ENCODE measurements around the gene IL4R. TPM values are rescaled to one million over a fixed set of nuclear protein-coding genes. Genes with fewer than 3 reads are reported as not detected.
A peak's percentile ranks its signal among the peaks of the same experiment; 100 is the strongest.

The IL4R gene
- total RNA-seq, 4 donors from 2014 or later = 84.9 to 97.9 (median 89.8) TPM

DNA sequence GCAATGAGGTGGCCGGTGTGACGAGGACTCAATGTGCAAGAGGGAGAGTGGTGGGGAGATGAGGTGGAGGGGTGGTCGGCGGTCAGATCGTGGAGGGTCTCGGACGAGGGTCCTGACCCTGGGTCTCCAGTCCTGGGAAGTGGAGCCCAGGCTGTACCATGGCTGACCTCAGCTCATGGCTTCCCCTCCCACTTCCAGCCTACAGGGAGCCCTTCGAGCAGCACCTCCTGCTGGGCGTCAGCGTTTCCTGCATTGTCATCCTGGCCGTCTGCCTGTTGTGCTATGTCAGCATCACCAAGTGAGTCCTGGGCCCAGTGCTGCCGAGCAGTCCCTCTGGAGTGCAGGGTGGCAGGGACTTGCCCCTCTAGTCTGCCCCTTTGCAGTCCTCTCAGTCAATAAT lies 41.8 kb downstream of the IL4R start:
- Histone ChIP-seq H3K36me3 (peaks cover 26 to 100% (median 76%) of the 10 kb centered on the region in 3 donors), H3K4me3 (no peak overlapping the region), H3K9me3 (no peaks in the 10 kb centered on the region), H3K4me1 (peaks cover 0 to 9% (median 0%) of the 10 kb centered on the region in 3 donors), H3K27ac (peak overlapping the region in 1 of 4 donors; percentile 5), H3K27me3 (no peaks in the 10 kb centered on the region)
- no peak for DNase-seq
- intact Hi-C loops (cut with DNase I) = no loop called here
- TF ChIP-seq CTCF (IDR thresholded peaks at IDR 0.05) = peak in 5 of 6 experiments; percentile 5 to 55 (median 26)
- no peak for TF ChIP-seq POLR2A (IDR thresholded peaks at IDR 0.05)
- 76 to 79% methylated on average over 9 to 10 of the region's 12 CpGs for WGBS, 2 donors

DNA sequence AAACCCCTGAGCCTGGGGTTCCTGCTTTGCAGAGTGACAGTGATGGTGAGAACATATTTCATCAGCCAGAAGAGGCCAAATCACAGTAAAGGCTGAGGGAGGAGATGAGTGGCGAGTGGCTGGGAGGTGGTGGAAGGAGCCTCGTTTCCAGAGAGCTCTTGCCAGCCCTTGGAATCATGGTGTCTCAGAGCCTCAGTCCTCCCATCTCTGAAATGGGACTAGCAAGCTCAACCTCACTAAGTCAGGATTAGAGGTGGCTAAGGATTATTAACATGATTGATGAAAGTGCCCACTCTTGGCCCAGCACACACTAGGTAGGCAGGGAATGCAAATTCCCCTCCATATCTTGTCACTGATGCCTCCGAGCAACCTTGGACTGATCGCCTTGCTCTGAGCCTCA lies 43.0 kb downstream of the IL4R start:
- intact Hi-C loops (cut with DNase I) = no loop called here
- peaks cover 24 to 100% (median 73%) of the 10 kb centered on the region in 3 donors for H3K36me3 ChIP-seq
- no peaks in the 10 kb centered on the region for H3K9me3 ChIP-seq
- TF ChIP-seq POLR2A (IDR thresholded peaks at IDR 0.05) = no peak
- no peak for TF ChIP-seq CTCF (IDR thresholded peaks at IDR 0.05)
- no peak overlapping the region for H3K4me3 ChIP-seq
- peaks cover 0 to 15% (median 0%) of the 10 kb centered on the region in 3 donors for H3K4me1 ChIP-seq
- 79 to 84% methylated on average over 4 of the region's 4 CpGs for whole genome bisulfite sequencing, 2 donors
- H3K27me3 ChIP-seq = no peaks in the 10 kb centered on the region
- no peak for DNase-seq
- H3K27ac ChIP-seq = no peak overlapping the region

- TF ChIP-seq POLR2A (IDR thresholded peaks at IDR 0.05) (no peak), CTCF (IDR thresholded peaks at IDR 0.05) (no peak)
- Histone ChIP-seq H3K4me1 (peaks cover 7 to 37% (median 19%) of the 10 kb centered on the region in 3 donors), H3K4me3 (no peak overlapping the region), H3K36me3 (peaks cover 21 to 100% (median 73%) of the 10 kb centered on the region in 3 donors), H3K27me3 (no peaks in the 10 kb centered on the region), H3K27ac (peak overlapping the region in 1 of 4 donors; percentile 18), H3K9me3 (no peaks in the 10 kb centered on the region)
- 94% methylated on average over 2 of the region's 4 CpGs; no CpG with 5 or more reads in 1 of the 2 donors for WGBS, 2 donors
- intact Hi-C loops (cut with DNase I) = no loop called here
- no peak for DNase-seq
Observed at GRCh38 chr16:27359051-27359450, 45.3 kb downstream of the IL4R start.

GRCh38 chr16:27359615-27360014 lies 45.8 kb downstream of the IL4R start:
- intact Hi-C loops (cut with DNase I) = no loop called here
- peak overlapping the region in 2 of 4 donors; percentile 34 to 51 for H3K27ac ChIP-seq
- WGBS, 2 donors = 80 to 95% methylated on average over 4 to 6 of the region's 6 CpGs
- H3K36me3 ChIP-seq = peaks cover 21 to 97% (median 67%) of the 10 kb centered on the region in 3 donors
- H3K27me3 ChIP-seq = no peaks in the 10 kb centered on the region
- DNase-seq = no peak
- TF ChIP-seq CTCF (IDR thresholded peaks at IDR 0.05) (no peak), POLR2A (IDR thresholded peaks at IDR 0.05) (no peak)
- peaks cover 9 to 43% (median 25%) of the 10 kb centered on the region in 3 donors for H3K4me1 ChIP-seq
- H3K9me3 ChIP-seq = no peaks in the 10 kb centered on the region
- H3K4me3 ChIP-seq = no peak overlapping the region

DNA sequence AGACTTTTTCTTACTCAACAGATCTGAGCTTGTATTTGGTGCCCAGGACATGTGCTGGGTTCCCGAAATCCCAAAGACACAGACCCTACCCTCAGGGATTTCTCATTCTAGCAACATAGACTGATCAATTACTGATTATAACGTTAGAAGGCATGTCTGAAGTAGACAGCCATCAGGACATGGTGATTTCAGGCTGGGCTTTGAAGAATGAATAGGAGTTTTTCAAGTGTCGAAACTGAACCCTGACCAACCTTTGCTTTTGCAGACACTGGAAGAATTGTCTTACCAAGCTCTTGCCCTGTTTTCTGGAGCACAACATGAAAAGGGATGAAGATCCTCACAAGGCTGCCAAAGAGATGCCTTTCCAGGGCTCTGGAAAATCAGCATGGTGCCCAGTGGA lies 48.2 kb downstream of the IL4R start:
- no peak for DNase-seq
- H3K9me3 ChIP-seq = no peaks in the 10 kb centered on the region
- H3K4me3 ChIP-seq = no peak overlapping the region
- H3K36me3 ChIP-seq = peaks cover 21 to 74% (median 46%) of the 10 kb centered on the region in 3 donors
- TF ChIP-seq CTCF (IDR thresholded peaks at IDR 0.05) (no peak), POLR2A (IDR thresholded peaks at IDR 0.05) (no peak)
- H3K27ac ChIP-seq = peak overlapping the region in 1 of 4 donors; percentile 2
- peaks cover 9 to 58% (median 31%) of the 10 kb centered on the region in 3 donors for H3K4me1 ChIP-seq
- 80 to 83% methylated on average over 3 of the region's 3 CpGs for whole genome bisulfite sequencing, 2 donors
- intact Hi-C loops (cut with DNase I) = no loop called here
- H3K27me3 ChIP-seq = no peaks in the 10 kb centered on the region
